Omental fat pad (tissue), 4 donors: ENCODE data around the gene FARSB. TPM values are rescaled to one million over a fixed set of nuclear protein-coding genes. Genes with fewer than 3 reads are reported as not detected.

Experiments used
- ATAC-seq: fragments of 150-250 bp; one replicate; pipeline ENCODE4 v1.9.1; 2016; ENCODE audit warnings: mild to moderate bottlenecking, moderate library complexity; ENCODE audit not compliant: low FRiP score
- DNase-seq: peaks from one replicate; pipeline ENCODE4 v3.0.0-alpha.2; 2019; ENCODE audit warnings: low spot score
- CTCF ChIP-seq, 3 donors: fragments of 450-650 bp; IDR thresholded peaks; one replicate each; pipeline ENCODE4 v1.5.1; 2016 to 2017; ENCODE audit warnings: antibody characterized with exemption in 3 of 3, mild to moderate bottlenecking in 3 of 3, moderate library complexity in 2 of 3
- total RNA-seq, 4 donors: library from RNA; depleted of rRNA; stranded (reverse); fragments of >200 nt; gene quantifications; one replicate each; pipeline ENCODE4 v1.1.0, GENCODE V29; 2016

FARSB gene
- total RNA-seq, 4 donors from 2014 or later = 11.8 to 18.4 (median 14.8) TPM

GRCh38 chr2:222627764-222628163 is 28.1 kb downstream of the FARSB start:
- ATAC-seq = no peak
- no peak for DNase-seq
- no peak for TF ChIP-seq CTCF (IDR thresholded peaks at IDR 0.05)

GRCh38 chr2:222623756-222624309 is 32.1 kb downstream of the FARSB start:
- ATAC-seq = no peak
- no peak for TF ChIP-seq CTCF (IDR thresholded peaks at IDR 0.05)
- DNase-seq = no peak

GRCh38 chr2:222622910-222623309 is 33.0 kb downstream of the FARSB start:
- DNase-seq = no peak
- no peak for ATAC-seq
- TF ChIP-seq CTCF (IDR thresholded peaks at IDR 0.05) = no peak

DNA sequence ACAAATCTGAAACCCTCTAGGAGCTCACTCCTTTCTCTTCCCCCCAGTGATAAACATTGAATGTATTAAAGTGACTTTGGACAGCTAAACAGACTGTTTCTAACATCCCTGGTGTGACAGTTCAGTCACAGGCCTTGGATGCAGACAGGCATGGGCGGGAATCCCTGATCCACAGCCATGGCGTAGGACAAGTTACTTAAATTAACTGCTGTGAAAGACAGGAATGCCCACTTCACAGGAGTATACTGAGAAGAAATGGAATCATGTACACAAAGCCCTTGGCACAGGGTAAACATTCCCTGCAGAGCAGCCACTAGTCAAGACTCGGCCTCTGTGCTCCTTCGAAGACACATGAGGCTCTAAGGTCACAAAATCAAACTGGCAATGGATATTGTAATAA is 34.0 kb downstream of the FARSB start:
- ATAC-seq = no peak

DNA sequence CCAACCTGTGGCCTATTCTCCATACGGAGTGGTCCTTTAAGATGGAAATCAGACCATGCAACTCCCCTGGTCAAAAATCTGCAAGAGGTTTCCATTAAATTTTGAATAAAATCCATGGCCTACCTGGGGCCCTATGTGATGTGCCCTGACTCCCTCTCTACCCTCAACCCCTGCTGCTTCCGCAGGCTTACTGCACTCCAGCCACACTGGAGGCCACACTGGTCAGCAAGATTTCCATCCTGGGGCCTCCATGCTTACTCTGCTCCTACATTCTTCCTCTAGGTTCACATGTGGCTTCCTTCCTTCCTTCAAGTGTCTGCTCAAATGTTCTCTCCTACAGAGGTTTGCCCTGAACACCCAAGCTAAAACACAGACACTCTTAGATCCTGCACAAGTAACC is 40.6 kb downstream of the FARSB start:
- no peak for TF ChIP-seq CTCF (IDR thresholded peaks at IDR 0.05)
- no peak for ATAC-seq

More for the DNA sequence above, 34.0 kb downstream of the FARSB start:
- no peak for DNase-seq
- TF ChIP-seq CTCF (IDR thresholded peaks at IDR 0.05) = no peak

GRCh38 chr2:222613715-222614331 is 42.1 kb downstream of the FARSB start:
- no peak for ATAC-seq
- no peak for TF ChIP-seq CTCF (IDR thresholded peaks at IDR 0.05)
- DNase-seq = no peak

More for the DNA sequence above, 40.6 kb downstream of the FARSB start:
- DNase-seq = no peak

DNA sequence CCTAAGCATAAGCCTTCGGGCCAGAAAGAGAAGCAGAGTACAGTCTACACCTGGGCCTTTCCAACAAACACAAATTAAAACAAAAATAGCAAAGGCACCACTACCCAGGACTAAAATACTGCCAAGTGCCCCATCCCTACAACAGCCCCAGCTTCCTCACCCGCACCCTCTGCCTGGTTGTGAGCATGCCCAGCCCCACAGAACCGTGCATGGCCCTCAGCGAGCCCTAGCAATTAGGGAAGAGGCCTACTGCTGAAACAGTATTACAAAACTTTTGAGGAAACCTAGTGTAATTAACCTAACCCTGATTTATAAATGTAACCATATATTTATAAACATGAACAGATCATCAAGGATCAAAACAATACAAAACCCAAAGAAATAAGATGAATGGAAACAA is 44.2 kb downstream of the FARSB start:
- ATAC-seq = no peak
- no peak for DNase-seq
- no peak for TF ChIP-seq CTCF (IDR thresholded peaks at IDR 0.05)
